Sciatic nerve (tissue), 2 donors: ENCODE data around the gene STC2. TPM values are rescaled to one million over a fixed set of nuclear protein-coding genes. Genes with fewer than 3 reads are reported as not detected.
"Not testable (repeated sequence)": the region's sequence is repeated elsewhere in the genome, so short reads cannot be mapped to it uniquely, and the experiment has no call there.

Experiments used
- ATAC-seq: fragments of 200-7000 bp; cut with Tn5 transposase; one replicate; pipeline ENCODE4 v1.9.1; 2020; ENCODE audit warnings: mild to moderate bottlenecking, moderate library complexity
- DNase-seq: peaks from one replicate; pipeline ENCODE4 v3.0.0-alpha.2; 2020; ENCODE audit warnings: low spot score
- intact Hi-C: fragments of 100-400 bp; cut with DNase I; formaldehyde crosslinking; loops from one replicate; pipeline ENCODE4 v1.14.2; 2022
- total RNA-seq: library from RNA; stranded (reverse); fragmentation: NEBNext Ultra II Directional; extraction: Animal tissue kit (Norgen Biotek cat#: 25700); gene quantifications from one replicate; pipeline ENCODE4 v1.2.1, GENCODE V29; 2021
- donor health status: DM: no; HTN: no; CAD: no.
- donor health status: DM: no; HTN: no; CAD: no.

The STC2 gene
- total RNA-seq, 1 donor from 2014 or later, result 3.6 TPM

DNA sequence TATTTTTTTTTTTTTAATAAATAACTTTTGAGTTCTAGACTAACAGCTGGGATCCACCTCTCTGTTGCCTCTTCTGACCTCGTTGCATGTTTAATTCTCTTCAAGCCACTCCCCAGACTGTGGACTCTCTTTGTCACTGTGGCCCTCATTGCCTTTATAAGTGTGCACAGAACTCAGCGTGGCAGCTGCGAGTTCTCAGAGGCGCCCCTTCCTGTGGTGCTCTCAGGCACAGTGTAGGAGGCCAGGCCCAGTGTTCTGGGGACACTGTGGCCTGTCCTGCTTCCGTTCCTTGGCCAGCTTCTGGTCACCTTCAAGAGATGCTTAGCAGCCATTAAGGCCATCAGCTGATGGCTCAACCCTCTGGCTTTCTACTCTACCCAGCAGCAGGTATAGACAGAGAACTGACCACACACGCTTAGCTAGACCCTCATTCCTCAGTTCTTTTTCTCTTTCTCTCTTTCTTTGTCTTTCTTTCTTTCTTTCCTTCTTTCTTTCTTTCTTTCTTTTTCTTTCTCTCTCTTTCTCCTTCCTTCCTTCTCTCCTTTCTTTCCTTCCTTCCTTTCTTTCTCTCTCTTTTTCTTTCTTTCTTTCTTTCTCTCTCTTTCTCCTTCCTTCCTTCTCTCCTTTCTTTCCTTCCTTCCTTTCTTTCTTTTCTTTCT is 27.7 kb downstream of the STC2 start:
- no peak for DNase-seq
- intact Hi-C loops, result no loop called here
- ATAC-seq, result no peak

DNA sequence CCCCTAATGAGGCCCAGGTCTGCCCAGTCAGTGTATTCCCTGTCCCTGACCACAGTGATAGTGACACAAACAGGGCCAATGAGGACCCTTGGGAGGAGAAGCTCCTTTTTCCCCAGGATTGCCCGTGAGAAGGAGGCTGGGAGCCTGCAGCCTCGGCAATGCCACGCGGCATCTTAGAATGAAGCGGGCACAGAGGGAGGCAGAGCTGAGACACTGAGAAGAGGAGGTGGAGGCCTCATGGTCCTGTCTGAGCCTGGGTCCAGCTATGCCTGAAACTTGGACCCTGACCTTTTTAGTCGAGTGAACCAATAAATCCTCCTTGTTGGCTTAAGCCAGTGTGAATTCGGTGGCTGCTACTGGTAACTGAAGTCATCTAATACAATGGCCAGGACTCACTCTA is 28.4 kb downstream of the STC2 start:
- DNase-seq (no peak), ATAC-seq (no peak)
- intact Hi-C loops, result loop anchor here (5.0 to 10.0 kb wide), 2 partner anchors 32 to 195 kb away; no protein-coding TSS in a partner anchor

DNA sequence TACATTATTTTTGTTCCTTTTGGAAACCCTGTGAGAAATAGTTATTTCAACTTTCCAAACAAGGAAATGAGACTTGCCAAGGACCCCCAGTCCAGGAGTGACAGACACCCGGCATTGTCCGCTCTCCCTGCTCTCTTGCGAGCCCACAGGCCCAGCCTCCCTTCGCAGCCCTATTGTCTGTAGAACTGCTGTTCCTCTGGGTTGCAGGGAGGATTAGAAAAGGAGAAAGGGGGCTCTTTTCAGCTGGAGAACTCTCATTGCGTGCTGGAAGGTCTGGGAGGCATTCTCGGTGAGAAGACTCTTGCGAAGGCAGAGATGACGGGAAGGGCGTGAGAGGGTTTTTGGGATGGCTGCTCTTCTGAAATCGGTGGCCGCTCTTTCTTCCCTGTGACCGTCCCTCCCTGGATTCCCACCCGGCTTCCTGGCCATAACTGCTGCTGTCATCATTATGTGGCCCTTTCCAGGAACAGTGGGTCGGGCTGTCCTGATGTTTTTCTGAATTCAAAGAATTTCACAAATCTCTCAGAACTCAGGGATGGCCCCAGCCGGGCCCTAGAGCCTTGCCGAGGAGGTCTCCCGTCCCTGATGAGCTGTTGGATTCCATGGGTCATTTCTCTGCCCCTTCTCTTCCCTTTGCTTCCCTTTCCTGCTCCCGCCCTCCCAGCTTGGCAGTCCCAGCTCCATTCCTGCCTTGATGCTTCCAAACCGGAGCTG is 29.8 kb downstream of the STC2 start:
- no peak for ATAC-seq
- no peak for DNase-seq
- intact Hi-C loops, result loop anchor here (5.0 to 10.0 kb wide), 2 partner anchors 34 to 196 kb away; no protein-coding TSS in a partner anchor

DNA sequence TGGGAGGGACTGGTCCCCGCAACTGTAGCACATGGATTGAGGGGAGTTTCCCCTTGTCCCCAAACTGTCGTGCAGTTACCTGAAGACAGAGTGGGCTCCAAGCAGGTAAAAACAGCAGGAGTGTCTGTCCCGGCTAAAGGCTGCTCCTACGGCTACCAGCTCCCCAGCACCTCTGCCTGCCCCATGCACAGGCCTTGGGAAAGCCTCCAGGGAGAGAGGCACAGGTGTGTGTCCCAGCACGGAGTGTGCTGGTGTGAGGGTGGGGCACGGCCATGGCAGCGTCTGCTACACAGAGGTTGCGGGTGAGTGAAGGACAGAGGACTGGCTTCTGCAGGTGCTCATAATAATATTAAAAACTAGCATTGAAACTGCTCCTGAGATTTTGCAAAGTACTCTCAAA is 30.4 kb downstream of the STC2 start:
- DNase-seq (no peak), ATAC-seq (no peak)
- intact Hi-C loops, result loop anchor here (5.0 to 10.0 kb wide), 2 partner anchors 34 to 197 kb away; no protein-coding TSS in a partner anchor

DNA sequence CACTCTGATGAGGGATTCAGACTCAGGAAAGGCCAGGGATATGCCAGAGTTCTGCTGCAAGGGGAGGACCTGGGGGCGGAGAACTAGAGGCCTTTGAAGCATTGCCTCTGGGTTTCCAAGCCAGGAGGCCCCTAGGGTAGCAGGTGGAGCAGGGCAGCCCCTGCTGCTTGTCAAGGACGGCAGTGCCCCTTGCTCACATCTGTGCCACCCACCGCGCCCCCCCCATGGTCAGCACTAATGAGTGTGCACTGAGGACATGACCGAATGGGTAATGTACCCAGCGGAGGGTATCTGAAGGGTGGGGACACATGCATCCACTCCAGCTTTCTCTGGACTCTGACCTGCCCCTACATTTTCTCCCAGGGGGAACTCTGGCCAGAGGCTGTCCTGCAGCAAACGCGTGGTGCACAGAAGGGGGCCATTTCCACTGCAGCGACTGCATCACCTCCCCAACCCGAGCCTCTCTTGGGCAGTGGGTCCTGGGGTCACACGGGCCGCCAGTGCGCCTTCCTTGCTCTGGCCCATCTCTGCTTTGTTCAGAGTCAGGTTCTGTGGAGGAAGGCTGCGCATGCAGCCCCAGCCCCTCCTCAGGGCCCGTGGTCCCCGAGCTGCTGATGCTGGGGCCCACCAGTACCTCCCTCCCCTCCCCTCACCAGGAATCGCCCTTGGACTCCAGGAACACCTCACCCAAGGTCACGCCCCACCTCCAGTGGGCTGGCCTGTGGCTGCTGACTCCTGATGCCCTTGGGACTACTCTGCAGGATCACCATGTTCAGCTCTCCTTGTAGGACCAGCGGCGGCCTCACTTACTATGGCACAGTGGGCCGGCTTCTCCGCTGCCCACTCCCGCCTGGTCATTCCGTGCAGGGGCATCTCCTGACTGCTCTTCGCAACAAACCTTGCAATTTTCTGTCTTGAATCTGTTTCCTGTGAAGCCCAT is 31.2 kb downstream of the STC2 start:
- ATAC-seq (no peak), DNase-seq (no peak)
- intact Hi-C loops, result loop anchor here (5.0 to 10.0 kb wide), 2 partner anchors 35 to 198 kb away; no protein-coding TSS in a partner anchor

DNA sequence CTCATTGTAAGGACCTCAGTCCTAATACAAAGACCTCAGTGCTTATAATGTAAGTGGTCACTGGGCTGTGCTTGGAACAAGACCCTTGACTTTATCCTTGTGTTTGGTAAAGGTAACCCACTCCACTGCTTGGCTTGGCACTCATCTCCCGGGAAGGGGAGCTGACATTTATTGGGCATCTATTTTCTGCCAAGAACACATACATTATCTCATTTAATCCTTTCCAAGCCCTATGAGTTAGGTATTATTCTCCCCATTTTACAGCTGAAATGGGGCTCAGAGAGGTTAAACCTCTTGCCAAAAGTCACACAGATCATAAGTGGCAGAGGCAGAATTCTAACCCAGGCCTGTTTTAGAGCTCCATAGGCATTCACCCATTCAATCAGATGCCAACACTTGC is 32.4 kb downstream of the STC2 start:
- no peak for ATAC-seq
- no peak for DNase-seq
- intact Hi-C loops, result loop anchor here (2.0 to 10.0 kb wide), 3 partner anchors 37 to 277 kb away; no protein-coding TSS in a partner anchor

DNA sequence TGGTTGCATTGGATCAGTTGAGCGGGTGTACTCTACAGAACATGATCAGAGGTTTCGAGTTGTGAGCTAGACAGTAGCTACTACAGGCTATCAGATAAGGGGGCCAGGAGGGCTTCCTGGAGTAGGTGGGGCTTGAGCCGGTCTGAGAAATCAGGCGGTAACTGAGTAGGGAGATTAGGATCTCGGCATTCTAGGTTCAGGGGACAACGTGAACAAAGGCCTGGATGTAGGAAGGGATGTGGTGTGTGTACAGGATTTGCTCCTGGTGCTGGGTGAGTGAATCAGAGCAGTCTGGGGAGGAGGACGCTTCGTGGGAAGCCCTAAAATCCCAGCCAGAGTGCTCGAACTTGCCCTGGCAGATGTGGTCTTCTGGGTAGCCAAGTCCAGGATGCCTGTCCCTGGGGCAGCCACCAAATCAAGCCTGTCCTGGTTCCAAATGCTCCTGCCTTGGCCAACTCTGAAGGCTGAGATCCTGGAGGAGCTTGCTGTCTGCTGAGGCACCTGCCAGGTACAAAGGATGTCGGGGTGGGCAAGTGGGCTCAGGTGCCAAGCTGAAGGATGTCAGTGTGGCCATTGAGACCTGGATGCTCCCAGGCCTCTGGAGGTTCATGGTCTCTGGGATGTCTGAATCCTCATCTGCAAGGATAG is 33.4 kb downstream of the STC2 start:
- intact Hi-C loops, result loop anchor here (2.0 to 10.0 kb wide), 3 partner anchors 38 to 278 kb away; no protein-coding TSS in a partner anchor
- DNase-seq, result no peak
- ATAC-seq, result no peak

DNA sequence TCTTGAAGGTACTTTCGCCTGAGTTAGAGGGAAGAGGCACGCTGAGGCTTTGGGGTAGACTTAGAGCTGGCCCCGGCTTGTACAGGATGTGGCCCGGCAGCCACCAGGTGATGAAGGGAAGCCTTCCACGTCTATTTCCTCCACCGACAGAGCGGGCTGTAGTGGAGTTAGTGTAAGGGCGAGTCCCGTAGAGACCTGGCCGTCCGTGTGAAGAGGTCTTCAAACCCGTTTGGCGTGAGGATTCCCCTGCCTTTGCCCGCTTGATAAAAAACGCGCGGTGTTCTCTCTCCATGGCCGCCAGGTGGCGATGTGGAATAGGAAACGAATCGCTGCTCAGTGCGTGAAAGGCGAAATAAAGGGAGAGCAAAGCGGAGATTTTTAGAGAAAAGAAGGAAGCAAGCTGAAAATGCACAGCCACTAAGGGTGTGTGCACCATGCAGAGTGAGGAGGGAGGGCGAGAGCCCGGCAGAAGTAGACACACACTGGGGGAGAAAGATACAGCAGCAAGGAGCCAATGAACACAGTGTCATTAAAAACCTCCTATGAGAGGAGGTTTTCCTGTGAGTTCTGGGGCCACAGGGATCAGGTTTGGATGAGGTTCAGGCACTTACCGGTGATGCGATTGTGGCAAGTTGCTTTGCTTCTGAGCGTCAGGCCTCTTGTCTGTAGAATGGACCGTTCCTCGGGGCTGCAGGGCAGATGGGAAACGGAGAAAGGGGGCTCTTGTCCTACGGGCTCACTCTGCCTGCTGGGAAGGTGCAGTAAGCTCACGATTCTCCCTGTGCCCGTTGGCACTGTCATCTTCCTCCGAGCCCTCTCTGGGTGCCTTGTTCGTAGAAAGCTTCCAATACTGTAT is 34.2 kb downstream of the STC2 start:
- intact Hi-C loops, result loop anchor here (2.0 to 10.0 kb wide), 2 partner anchors 201 to 279 kb away; no protein-coding TSS in a partner anchor
- ATAC-seq (peak; percentile 83), DNase-seq (peak; percentile 89)

DNA sequence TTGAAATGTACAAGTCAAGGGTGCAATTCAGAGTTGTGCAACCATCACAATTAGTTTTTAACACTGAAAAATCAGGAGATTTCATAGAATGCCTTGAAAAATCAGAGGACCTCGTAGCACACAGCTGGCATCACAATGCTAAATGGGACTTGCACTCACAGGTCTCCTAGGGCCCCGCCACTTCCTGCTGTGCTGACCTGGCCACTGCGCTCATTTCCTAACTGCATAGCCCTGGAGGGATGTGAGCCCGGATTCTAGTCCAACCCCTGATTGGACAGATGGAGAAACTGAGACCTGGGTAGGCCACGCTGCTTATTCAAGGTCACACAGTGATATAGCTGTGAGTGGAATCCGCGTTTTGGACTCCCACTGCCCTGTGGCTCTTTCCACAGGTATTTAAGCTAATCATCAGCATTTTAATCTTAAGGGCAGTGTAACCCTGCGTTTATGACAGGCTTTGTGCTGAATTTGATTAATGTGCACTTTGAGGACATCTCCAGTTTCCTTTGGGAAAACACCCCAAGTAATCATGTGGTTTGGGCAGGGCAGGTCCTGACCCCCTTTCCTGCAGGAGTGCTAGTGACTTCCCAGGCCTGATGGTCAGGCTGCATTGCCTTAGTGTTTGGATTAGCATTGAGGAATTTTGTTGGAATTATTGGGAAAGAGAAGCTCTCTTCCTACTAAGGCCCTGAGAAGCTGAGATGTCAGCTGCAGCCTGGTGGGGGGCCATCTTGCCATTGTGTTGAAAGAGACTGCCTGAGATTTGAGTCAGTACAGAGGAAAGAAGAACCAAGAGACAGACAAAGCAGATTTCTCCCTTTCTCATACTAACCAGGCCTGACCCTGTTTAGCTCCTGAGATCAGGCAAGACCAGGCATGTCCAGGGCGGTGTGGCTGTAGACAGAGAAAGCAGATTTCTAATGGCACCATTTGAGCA is 36.2 kb downstream of the STC2 start:
- no peak for DNase-seq
- intact Hi-C loops, result loop anchor here (10.0 kb wide), 1 partner anchor 203 kb away; no protein-coding TSS in a partner anchor
- no peak for ATAC-seq

DNA sequence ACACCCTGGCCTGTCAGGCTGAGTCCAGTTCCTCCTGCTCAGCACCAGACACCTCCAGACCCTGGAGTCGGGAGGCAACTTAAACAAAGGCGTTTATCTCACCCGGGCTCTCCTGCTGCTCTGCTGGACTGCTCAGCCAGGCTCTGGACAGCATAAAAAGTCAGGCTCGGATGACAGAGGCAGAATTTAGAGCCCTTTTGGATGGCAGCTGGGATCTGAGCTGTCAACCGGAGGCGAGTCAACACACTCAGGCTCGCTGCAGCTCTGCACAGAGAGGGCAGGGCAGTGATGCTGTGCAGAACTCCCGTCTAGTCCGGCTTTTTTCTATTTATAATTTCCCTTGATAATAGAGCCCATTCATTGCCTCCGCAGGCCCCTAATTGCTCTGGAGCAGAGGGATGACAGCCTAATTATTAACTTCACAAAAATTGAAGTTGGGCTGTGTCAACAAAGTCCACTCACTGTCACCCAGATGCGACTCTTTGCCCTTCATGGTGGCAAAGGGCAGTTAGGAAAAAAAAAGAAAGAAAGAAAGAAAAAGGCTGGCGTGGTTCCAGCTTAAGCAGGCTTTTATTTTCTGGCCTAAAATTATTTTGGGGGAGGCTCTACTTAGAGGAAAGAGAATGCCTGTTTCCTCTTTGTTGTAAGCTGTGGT is 37.6 kb downstream of the STC2 start:
- ATAC-seq (peak; percentile 14), DNase-seq (no peak)
- intact Hi-C loops, result loop anchor here (10.0 kb wide), 1 partner anchor 204 kb away; no protein-coding TSS in a partner anchor

DNA sequence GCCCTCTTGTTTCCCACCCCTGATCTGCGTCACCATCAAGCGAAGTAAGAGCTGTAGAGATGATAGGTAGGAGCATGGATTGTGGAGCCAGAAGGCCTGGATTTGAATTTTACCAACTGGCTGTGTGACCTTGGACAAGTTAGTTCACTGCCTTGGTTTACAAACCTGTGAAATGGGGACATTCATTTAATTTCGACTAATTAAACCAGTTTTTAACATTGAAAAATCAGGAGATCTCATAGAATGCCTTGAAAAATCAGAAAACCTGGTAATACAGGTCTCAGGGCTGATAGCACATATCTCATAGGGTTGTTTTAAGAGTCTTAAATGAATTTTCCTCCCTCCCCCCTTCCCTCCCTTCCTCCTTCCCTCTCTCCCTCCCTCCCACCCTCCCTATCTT is 38.8 kb downstream of the STC2 start:
- intact Hi-C loops, result no loop called here
- no peak for DNase-seq
- no peak for ATAC-seq

DNA sequence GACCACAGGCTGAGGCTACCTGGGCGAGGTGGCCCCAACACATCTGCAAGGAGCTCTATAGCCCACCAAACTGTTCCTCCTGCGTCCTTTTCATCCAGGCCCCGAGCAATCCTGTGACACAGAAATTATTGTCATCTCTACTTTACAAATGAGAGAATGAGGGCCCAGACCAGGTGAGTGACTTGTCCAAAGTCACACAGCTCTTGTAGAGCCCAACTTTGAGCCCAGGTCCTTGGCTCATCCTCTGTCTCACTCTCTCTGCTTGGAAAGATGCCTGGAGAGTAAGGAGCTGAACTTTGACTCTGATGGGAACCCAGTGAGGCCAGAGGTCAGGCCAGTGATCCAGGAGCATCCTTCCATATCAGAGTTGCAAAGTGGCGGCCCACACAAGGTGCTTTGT is 39.6 kb downstream of the STC2 start:
- ATAC-seq (no peak), DNase-seq (no peak)
- intact Hi-C loops, result no loop called here

DNA sequence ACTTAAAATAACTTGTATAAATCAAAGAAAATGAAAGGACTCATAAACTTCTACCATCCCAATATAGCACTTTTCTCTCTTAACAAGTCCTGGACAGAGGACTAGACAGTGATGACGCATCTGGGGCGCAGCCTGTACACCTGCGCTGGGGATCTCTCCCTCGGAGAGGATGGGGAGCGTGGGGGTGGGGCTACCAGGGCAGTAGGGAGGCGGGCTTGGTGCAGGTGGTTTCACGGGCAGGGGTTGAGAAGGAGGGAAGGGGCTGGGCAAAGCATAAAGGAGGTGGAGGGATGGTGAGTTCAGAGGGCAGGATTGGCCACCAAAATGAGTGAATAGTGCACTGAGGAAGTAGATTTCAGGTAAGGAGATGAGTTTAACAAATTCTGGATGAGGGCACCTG is 41.1 kb downstream of the STC2 start:
- intact Hi-C loops, result no loop called here
- no peak for ATAC-seq

DNA sequence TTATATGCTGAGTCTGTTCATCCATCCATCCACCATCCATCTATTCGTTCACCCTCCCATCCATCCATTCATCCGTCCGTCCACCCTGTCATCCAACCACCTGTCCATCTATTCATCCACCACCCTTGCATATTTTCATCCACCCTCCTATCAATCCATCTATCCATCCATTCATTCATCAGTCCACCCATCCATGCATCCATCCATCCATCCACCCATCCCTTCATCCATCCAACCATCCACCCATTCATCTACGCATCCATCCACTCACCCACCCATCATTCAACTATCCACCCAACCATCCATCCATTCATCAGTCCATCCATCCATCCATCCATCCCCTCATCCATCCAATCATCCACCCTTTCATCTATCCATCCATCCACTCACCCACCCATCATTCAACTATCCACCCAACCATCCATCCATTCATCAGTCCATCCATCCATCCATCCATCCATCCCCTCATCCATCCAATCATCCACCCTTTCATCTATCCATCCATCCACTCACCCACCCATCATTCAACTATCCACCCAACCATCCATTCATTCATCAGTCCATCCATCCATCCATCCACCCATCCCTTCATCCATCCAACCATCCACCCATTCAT is 43.8 kb downstream of the STC2 start:
- ATAC-seq, intact Hi-C loops: not testable (repeated sequence)

More for the DNA sequence above, 41.1 kb downstream of the STC2 start:
- no peak for DNase-seq

More for the DNA sequence above, 43.8 kb downstream of the STC2 start:
- not testable (repeated sequence) for DNase-seq
